Measurements from ENCODE around the gene STOM.

DNA sequence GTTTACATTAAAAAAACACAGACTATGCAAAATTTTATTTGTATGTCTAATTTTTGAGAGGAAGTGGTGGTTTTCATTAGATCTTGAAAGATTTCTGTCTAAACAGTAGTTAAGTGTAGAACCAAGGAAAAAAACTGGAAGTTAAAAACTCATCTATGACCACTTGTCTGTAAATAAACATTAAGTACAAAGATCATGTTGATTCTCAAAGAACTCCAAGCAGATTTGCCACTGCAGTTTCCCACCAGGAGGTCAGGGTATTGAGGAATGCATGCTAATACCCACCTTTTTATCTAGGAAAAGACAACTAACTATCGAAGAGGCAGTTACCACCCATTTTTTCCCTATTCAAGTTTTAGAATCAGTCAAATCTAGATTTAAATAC lies 1.9 kb downstream of the STOM start:
- TF ChIP-seq, protein P1, sequence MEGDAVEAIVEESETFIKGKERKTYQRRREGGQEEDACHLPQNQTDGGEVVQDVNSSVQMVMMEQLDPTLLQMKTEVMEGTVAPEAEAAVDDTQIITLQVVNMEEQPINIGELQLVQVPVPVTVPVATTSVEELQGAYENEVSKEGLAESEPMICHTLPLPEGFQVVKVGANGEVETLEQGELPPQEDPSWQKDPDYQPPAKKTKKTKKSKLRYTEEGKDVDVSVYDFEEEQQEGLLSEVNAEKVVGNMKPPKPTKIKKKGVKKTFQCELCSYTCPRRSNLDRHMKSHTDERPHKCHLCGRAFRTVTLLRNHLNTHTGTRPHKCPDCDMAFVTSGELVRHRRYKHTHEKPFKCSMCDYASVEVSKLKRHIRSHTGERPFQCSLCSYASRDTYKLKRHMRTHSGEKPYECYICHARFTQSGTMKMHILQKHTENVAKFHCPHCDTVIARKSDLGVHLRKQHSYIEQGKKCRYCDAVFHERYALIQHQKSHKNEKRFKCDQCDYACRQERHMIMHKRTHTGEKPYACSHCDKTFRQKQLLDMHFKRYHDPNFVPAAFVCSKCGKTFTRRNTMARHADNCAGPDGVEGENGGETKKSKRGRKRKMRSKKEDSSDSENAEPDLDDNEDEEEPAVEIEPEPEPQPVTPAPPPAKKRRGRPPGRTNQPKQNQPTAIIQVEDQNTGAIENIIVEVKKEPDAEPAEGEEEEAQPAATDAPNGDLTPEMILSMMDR (IDR thresholded peaks at IDR 0.05) = no peak
- TF ChIP-seq POLR2A (IDR thresholded peaks at IDR 0.05) = no peak
